Pancreas (tissue), 10 donors: Measurements from ENCODE around the gene PFDN4. TPM values are rescaled to one million over a fixed set of nuclear protein-coding genes. Genes with fewer than 3 reads are reported as not detected.
A peak's percentile ranks its signal among the peaks of the same experiment; 100 is the strongest.

Source experiments
- ATAC-seq, 4 donors: fragments of 200-7000 bp; cut with Tn5 transposase; one replicate each; pipeline versions ENCODE4 v1.8.0 to v1.9.1; 2020; ENCODE audit warnings: mild to moderate bottlenecking in 4 of 4, moderate library complexity in 4 of 4
- DNase-seq, 6 donors: peaks; one replicate each; pipeline ENCODE4 v3.0.0-alpha.2; 2020
- FAIRE-seq: peaks from 2 replicates; lab custom pipeline; 2012; peaks lifted over from hg19 to GRCh38; lab: Jason Lieb, UNC
- H3K27ac ChIP-seq, 4 donors: fragments of 200-600 bp; sonication (generic); 1 replicate in 3 of 4; 2 replicates in 1 of 4; pipeline versions ENCODE4 v1.5.0 to v1.8.0; 2020
- H3K27me3 ChIP-seq, 4 donors: fragments of 200-600 bp; one replicate each; pipeline ENCODE4 v1.8.0; 2021
- H3K36me3 ChIP-seq, 3 donors: fragments of 200-600 bp; sonication (generic) in 1 of 3; one replicate each; pipeline versions ENCODE4 v1.5.0 to v1.8.0; 2020 to 2021
- H3K4me1 ChIP-seq, 3 donors: fragments of 200-600 bp; one replicate each; pipeline ENCODE4 v1.8.0; 2021
- H3K4me3 ChIP-seq, 4 donors: fragments of 200-600 bp; sonication (generic) in 2 of 4; one replicate each; pipeline versions ENCODE4 v1.5.0 to v1.8.0; 2020 to 2021
- H3K9me3 ChIP-seq, 4 donors: fragments of 200-600 bp; one replicate each; pipeline ENCODE4 v1.8.0; 2021
- WGBS, 2 donors: extraction: QIAGEN DNeasy Blood & Tissue Kit; methylation state at CpG; one replicate each; pipeline ENCODE4 v1.1.7; 2013; 5-methylcytosine and 5-hydroxymethylcytosine counted together
- intact Hi-C, 3 donors: fragments of 100-400 bp; cut with DNase I; formaldehyde crosslinking; loops; one replicate each; pipeline versions ENCODE4 v1.11.1 to v1.14.2; 2022
- polyA plus RNA-seq, 2 donors: library from polyadenylated mRNA; stranded (reverse); fragments of 200-250 nt; gene quantifications; one replicate each; pipeline ENCODE4 v1.2.3, GENCODE V29; 2013
- total RNA-seq, 6 donors: library from RNA; stranded (reverse); fragmentation: NEBNext Ultra II Directional in 4 of 6; extraction: Animal tissue kit (Norgen Biotek cat#: 25700) in 4 of 6; gene quantifications; one replicate each; pipeline versions ENCODE4 v1.2.1 to v1.2.4, GENCODE V29; 2021 to 2023
- TF ChIP-seq, protein P1 (sequence below), 4 donors: fragments of 200-600 bp; sonication (generic) in 3 of 4; IDR thresholded peaks; one replicate each; pipeline versions ENCODE4 v1.5.0 to v1.8.0; 2021; ENCODE audit warnings: antibody characterized with exemption in 4 of 4
- donor health status: healthy with polysubstance abuse.
- donor health status: DM: no; HTN: no; CAD: no; lungs with moderate emphysema.
- donor health status: DM: no; HTN: no; CAD: no.
- donor health status: control.
- donor health status: control.
- donor health status: Bipolar disorder and iron deficiency.
- donor health status: DM: yes; HTN: yes; CAD: no.
- donor health status: DM: no; HTN: no; CAD: no.
- donor health status: DM: no; HTN: no; CAD: no.
- donor health status: DM: yes; HTN: yes; CAD: no.

The PFDN4 gene, protein sequence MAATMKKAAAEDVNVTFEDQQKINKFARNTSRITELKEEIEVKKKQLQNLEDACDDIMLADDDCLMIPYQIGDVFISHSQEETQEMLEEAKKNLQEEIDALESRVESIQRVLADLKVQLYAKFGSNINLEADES
- total RNA-seq (10 to 100 TPM in 2 of 6 donors, 1 to 10 TPM in 4; 7.7 to 13.2 (median 8.9) TPM), polyA plus RNA-seq (10 to 100 TPM; 29.0 to 32.9 TPM)

DNA sequence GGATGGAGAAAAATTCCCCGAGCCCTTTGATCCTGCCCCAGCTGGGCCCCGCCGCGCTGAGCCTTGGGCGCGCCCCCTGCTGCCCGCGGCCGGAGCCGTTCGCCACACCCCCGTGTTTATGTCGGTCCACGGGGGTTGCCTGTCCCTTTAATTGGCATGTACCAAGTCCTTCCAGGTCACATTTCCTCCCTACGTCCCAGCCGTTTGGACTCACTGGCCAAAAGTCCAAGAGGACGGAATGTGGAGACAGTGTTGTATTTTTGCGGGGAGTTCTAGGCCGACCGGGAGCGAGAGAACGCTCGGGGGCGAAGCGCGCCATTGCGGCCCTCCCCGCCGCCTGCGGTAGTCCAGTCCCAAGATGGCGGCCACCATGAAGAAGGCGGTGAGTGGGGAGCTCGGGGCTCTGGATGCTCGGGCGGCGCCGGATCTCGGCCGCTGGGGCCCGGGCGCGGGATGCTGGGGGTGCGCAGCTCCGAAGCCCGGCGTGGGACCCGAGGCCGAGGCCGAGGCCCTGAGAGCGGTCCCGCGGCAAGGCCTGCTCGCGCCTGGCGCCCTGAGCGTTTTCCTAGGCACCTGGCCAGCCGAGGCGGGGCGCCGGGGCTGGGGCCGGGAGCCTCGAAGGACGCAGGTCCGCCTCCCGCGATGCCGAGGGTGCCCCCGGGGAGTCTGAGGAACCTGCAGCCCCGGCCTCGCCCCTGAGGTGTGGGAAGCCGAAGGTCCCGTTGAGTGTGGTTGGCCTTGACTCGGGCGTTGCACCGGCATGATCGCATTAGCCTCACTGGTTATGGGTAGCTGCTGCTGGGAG lies at the start of gene PFDN4:
Gene PFDN4, plus strand, starts transcription at position 345 of the 805 bp plus-strand sequence. Its CDS starts 14 bp downstream, at position 359.
- FAIRE-seq, result no peak
- WGBS, 2 donors, result 0 to 1% methylated on average over 70 to 76 of the region's 76 CpGs

DNA sequence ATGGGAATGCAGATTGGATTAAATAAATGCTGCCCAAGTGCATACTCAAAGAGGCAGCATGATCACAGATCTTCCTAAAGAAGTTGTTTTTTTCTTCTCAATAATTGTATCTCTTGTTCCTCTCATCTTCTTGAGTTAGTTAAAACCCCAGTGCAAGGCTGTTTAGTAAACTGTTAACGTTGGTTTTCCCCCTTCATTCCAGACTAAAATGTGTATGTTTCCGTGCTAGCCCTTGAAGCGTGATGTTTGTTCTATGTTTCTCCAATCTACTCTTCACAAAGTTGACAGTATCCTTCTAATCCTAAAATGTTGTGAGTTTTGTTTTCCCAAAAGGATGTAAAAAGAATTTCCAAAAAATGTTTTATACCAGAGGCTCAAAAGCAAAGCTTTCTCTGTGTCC lies 49.7 kb upstream of the PFDN4 start:
- H3K27ac ChIP-seq, result no peak overlapping the region
- H3K27me3 ChIP-seq, result peaks cover 0 to 3% (median 0%) of the 10 kb centered on the region in 4 donors
- FAIRE-seq, result no peak
- TF ChIP-seq, protein P1, sequence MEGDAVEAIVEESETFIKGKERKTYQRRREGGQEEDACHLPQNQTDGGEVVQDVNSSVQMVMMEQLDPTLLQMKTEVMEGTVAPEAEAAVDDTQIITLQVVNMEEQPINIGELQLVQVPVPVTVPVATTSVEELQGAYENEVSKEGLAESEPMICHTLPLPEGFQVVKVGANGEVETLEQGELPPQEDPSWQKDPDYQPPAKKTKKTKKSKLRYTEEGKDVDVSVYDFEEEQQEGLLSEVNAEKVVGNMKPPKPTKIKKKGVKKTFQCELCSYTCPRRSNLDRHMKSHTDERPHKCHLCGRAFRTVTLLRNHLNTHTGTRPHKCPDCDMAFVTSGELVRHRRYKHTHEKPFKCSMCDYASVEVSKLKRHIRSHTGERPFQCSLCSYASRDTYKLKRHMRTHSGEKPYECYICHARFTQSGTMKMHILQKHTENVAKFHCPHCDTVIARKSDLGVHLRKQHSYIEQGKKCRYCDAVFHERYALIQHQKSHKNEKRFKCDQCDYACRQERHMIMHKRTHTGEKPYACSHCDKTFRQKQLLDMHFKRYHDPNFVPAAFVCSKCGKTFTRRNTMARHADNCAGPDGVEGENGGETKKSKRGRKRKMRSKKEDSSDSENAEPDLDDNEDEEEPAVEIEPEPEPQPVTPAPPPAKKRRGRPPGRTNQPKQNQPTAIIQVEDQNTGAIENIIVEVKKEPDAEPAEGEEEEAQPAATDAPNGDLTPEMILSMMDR (IDR thresholded peaks at IDR 0.05), result no peak
- no peak for ATAC-seq
- no peaks in the 10 kb centered on the region for H3K36me3 ChIP-seq
- no peak for DNase-seq
- H3K4me1 ChIP-seq, result no peaks in the 10 kb centered on the region
- 61 to 71% methylated on average over 3 of the region's 3 CpGs for WGBS, 2 donors
- no peaks in the 10 kb centered on the region for H3K9me3 ChIP-seq
- H3K4me3 ChIP-seq, result no peak overlapping the region
- intact Hi-C loops, result no loop called here

More for the DNA sequence above, at the start of gene PFDN4:
- ATAC-seq (peak; percentile 96 to 98 (median 97)), DNase-seq (peak; percentile 75 to 92 (median 82))
- intact Hi-C loops, result loop anchor here in 1 of 3 donors (5.0 kb wide), 1 partner anchor 429 kb away; no protein-coding TSS in a partner anchor
- H3K27me3 ChIP-seq, result no peaks in the 10 kb centered on the region
- H3K4me3 ChIP-seq, result peak within 1 kb of the TSS; percentile 91 to 98 (median 96)
- TF ChIP-seq, protein P1 (IDR thresholded peaks at IDR 0.05), result peak; percentile 63 to 74 (median 66)
- no peaks in the 10 kb centered on the region for H3K9me3 ChIP-seq
- peak within 1 kb of the TSS; percentile 96 to 99 (median 98) for H3K27ac ChIP-seq
- no peaks in the 10 kb centered on the region for H3K36me3 ChIP-seq
- peaks cover 0 to 12% (median 0%) of the 10 kb centered on the region in 3 donors for H3K4me1 ChIP-seq

DNA sequence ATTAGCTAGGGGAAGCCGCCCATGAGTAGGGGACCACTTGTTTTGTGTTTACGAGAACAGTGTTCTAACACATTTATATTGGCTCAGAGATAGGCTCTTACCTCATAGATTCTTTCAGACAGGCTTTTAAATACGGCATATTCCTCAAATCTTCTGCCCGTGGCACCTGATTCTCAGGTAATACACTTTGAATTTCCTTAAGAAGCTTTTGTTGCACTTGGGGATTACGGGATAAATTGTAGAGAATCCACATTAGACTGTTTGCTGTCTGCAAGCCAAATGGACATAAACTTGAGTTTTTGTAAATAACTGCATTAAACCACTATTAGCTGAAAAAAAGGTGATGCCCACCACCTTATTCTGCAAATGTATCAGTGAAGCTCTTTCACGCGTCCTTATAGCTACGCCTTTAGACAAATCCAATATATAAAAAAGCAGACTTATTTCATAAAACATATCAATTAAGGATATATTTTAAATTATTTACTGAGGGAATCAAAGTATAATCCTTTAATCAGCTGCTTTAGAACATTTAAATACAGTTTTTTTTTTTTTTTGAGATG lies 49.0 kb upstream of the PFDN4 start:
- intact Hi-C loops, result no loop called here
- no peak for DNase-seq
- H3K4me1 ChIP-seq, result no peaks in the 10 kb centered on the region
- TF ChIP-seq, protein P1 (IDR thresholded peaks at IDR 0.05), result no peak
- no peak overlapping the region for H3K4me3 ChIP-seq
- no peak for FAIRE-seq
- WGBS, 2 donors, result 67 to 82% methylated on average over 8 of the region's 8 CpGs
- ATAC-seq, result no peak
- no peaks in the 10 kb centered on the region for H3K9me3 ChIP-seq
- peaks cover 0 to 3% (median 0%) of the 10 kb centered on the region in 4 donors for H3K27me3 ChIP-seq
- no peak overlapping the region for H3K27ac ChIP-seq
- H3K36me3 ChIP-seq, result no peaks in the 10 kb centered on the region

DNA sequence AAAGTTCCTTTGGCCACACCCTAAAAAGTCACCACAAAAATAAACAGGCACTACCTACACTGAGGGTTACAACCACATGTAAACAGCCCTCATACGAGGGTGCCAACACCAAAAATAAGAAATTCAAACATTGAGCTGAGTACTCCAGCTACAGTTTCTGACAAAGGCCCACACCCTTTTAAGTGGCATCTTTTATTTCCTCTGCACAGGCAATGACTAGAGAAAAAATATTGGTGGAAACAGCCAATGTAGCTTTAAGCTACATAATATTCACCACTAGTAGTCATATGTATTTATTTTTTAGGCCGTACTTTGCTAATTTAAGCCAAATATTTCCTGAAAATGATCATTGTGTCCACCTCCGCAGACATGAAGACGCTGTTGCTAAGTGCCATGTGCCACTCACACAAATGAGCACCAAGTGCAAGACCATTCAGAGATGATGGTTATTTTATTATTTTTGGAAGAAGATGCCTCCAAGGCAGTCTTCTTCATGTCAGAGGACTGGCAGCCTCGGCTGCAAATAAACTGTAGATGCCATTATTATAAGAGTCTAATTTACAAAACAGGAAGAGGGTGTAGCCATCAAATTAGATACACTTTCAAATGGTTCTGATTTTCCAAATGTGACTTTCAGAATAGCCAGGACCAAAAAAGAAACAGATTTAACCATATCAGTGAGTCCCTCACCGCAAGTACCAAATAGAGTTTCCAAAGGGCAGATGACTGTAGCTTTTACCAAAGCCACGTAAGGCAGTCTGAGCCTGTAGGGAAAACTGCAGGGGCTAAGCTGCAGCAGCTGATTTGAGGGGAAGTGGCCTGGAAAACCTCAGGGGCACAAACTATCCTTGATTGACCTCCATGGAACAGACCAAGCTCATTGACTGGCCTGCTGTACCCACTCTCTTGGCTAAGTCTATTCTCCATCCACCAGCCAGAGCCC lies 47.6 kb upstream of the PFDN4 start:
- ATAC-seq (no peak), DNase-seq (no peak), FAIRE-seq (no peak)
- Histone ChIP-seq H3K9me3 (no peaks in the 10 kb centered on the region), H3K27me3 (peaks cover 0 to 3% (median 0%) of the 10 kb centered on the region in 4 donors), H3K4me3 (no peak overlapping the region), H3K4me1 (no peaks in the 10 kb centered on the region), H3K36me3 (no peaks in the 10 kb centered on the region), H3K27ac (no peak overlapping the region)
- TF ChIP-seq, protein P1 (IDR thresholded peaks at IDR 0.05), result no peak
- 74 to 83% methylated on average over 7 of the region's 7 CpGs for WGBS, 2 donors
- intact Hi-C loops, result no loop called here
